ENCODE results near the gene F2RL2.

Gene F2RL2

DNA sequence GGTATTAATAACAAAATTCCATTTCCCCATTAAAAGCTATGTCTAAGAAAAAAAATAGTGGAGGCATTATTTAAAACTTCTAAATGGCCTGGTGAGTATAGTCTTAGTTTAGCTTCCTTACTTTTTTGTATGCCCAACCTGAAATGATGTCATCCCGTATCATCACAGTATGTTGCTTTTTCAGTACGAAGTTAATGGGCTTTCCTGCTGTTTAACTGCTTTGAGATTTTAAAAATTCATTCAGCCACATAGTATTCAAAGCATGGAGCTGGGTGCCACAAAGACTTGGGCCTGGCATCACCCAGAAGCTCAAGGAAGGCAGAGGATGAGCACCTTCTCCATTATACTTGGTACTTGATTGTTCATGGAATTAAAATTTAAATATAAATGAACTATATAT, 7.4 kb downstream of the F2RL2 start (continued):
- TF ChIP-seq GFI1B (tag by site-specific recombination; IDR thresholded peaks at IDR 0.05) (peak; percentile 74; the same call in 1 of the 2 replicates), ZEB2 (tag by site-specific recombination; IDR thresholded peaks at IDR 0.05) (peak; percentile 69; the same call in 1 of the 2 replicates), ZNF423 (tag by site-specific recombination; IDR thresholded peaks at IDR 0.05) (peak; percentile 84; the same call in 1 of the 2 replicates), ZIC2 (tag by site-specific recombination; IDR thresholded peaks at IDR 0.05) (peak; percentile 88), WT1 (tag by site-specific recombination; IDR thresholded peaks at IDR 0.05) (peak; percentile 19; the same call in 1 of the 2 replicates), HOXD13 (CRISPR knock-in tag; IDR thresholded peaks at IDR 0.05; ENCODE audit: borderline replicate concordance) (peak; percentile 77; the same call in 1 of the 2 replicates)
- TF ChIP-seq, protein P1, sequence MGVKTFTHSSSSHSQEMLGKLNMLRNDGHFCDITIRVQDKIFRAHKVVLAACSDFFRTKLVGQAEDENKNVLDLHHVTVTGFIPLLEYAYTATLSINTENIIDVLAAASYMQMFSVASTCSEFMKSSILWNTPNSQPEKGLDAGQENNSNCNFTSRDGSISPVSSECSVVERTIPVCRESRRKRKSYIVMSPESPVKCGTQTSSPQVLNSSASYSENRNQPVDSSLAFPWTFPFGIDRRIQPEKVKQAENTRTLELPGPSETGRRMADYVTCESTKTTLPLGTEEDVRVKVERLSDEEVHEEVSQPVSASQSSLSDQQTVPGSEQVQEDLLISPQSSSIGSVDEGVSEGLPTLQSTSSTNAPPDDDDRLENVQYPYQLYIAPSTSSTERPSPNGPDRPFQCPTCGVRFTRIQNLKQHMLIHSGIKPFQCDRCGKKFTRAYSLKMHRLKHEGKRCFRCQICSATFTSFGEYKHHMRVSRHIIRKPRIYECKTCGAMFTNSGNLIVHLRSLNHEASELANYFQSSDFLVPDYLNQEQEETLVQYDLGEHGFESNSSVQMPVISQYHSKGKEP (tag by site-specific recombination; IDR thresholded peaks at IDR 0.05): no peak

DNA sequence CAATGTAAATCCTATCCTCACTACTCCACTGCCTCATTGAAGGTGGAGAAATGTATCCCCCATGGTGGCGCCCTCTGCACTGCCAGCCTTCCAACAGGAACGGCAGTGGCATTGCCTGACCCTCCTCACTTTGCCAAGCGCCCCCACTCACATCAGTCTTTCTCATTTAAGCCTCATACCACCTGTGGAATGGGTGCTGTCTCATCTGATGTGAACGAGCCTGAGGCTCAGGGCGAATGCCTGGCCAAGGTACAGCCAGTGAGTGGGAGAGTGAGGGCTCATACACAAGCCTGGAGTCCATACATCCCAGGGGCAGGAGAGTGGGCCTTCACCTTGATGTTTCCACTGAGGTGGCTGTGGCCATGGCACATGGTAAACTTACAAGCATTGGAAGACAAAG, 10.3 kb downstream of the F2RL2 start:
- Histone ChIP-seq H3K9me3 (ENCODE audit: control insufficient read depth, insufficient read depth, low read depth, low read length) (no peaks in the 10 kb centered on the region), H3K4me1 (ENCODE audit: control insufficient read depth, insufficient read depth, low read length) (0 out of 2 replicates have a peak, but pooled peaks cover 3% of the 10 kb centered on the region), H3K4me3 (ENCODE audit: low read depth, low read length) (no peak overlapping the region), H3K27ac (ENCODE audit: extremely low read depth, low read depth, low read length) (no peak overlapping the region), H3K36me3 (ENCODE audit: control insufficient read depth in 2 of 2, insufficient read depth in 1 of 2, low read length in 2 of 2) (no peaks in the 10 kb centered on the region)
- POLR2A ChIA-PET: no interaction called here
- TF ChIP-seq WT1 (tag by site-specific recombination; IDR thresholded peaks at IDR 0.05) (no peak), ZNF394 (tag by site-specific recombination; IDR thresholded peaks at IDR 0.05; ENCODE audit: borderline replicate concordance) (no peak), ZNF214 (tag by site-specific recombination; IDR thresholded peaks at IDR 0.05; ENCODE audit: borderline replicate concordance) (no peak), ZNF221 (tag by site-specific recombination; IDR thresholded peaks at IDR 0.05; ENCODE audit: borderline replicate concordance) (no peak), SCRT2 (tag by site-specific recombination; IDR thresholded peaks at IDR 0.05) (peak; percentile 79), SCRT1 (tag by site-specific recombination; IDR thresholded peaks at IDR 0.05; ENCODE audit: borderline replicate concordance) (peak; percentile 71; the same call in 1 of the 2 replicates), ZNF121 (tag by site-specific recombination; IDR thresholded peaks at IDR 0.05) (no peak), GLIS2 (tag by site-specific recombination; IDR thresholded peaks at IDR 0.05) (no peak), ZFP3 (tag by site-specific recombination; IDR thresholded peaks at IDR 0.05; ENCODE audit: low read depth) (no peak)
- TF ChIP-seq, protein P2, sequence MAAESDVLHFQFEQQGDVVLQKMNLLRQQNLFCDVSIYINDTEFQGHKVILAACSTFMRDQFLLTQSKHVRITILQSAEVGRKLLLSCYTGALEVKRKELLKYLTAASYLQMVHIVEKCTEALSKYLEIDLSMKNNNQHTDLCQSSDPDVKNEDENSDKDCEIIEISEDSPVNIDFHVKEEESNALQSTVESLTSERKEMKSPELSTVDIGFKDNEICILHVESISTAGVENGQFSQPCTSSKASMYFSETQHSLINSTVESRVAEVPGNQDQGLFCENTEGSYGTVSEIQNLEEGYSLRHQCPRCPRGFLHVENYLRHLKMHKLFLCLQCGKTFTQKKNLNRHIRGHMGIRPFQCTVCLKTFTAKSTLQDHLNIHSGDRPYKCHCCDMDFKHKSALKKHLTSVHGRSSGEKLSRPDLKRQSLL (tag by site-specific recombination; IDR thresholded peaks at IDR 0.05): no peak
- TF ChIP-seq, protein P3, sequence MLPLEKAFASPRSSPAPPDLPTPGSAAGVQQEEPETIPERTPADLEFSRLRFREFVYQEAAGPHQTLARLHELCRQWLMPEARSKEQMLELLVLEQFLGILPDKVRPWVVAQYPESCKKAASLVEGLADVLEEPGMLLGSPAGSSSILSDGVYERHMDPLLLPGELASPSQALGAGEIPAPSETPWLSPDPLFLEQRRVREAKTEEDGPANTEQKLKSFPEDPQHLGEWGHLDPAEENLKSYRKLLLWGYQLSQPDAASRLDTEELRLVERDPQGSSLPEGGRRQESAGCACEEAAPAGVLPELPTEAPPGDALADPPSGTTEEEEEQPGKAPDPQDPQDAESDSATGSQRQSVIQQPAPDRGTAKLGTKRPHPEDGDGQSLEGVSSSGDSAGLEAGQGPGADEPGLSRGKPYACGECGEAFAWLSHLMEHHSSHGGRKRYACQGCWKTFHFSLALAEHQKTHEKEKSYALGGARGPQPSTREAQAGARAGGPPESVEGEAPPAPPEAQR (tag by site-specific recombination; IDR thresholded peaks at IDR 0.05): no peak
- CTCF ChIA-PET: interaction anchor here (0.9 to 2.8 kb wide), 3 partner anchors 10 to 162 kb away, joined by 3 to 17 read pairs (median 3); no protein-coding TSS in a partner anchor

DNA sequence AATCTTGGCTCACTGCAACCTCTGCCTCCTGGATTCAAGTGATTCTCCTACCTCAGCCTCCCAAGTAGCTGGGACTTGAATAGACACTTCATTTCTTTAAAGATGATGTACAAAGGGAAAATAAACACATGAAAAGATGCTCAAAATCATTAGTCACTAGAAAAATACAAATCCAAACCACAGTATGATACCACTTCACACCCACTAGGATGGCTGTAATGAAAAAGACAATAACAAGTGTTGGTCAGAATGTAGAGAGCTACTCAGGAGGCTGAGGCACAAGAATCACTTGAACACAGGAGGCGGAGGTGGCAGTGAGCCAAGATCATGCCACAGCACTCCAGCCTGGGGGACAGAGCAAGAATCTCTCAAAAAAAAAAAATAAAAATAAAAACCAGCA, 13.0 kb downstream of the F2RL2 start:
- CTCF ChIA-PET: interaction anchor here (1.2 to 2.8 kb wide), 5 partner anchors 8 to 208 kb away, joined by 3 to 17 read pairs (median 6); no protein-coding TSS in a partner anchor
- Histone ChIP-seq H3K4me3 (ENCODE audit: low read depth, low read length) (no peak overlapping the region), H3K36me3 (ENCODE audit: control insufficient read depth in 2 of 2, insufficient read depth in 1 of 2, low read length in 2 of 2) (no peaks in the 10 kb centered on the region), H3K9me3 (ENCODE audit: control insufficient read depth, insufficient read depth, low read depth, low read length) (no peaks in the 10 kb centered on the region), H3K4me1 (ENCODE audit: control insufficient read depth, insufficient read depth, low read length) (no peaks in the 10 kb centered on the region), H3K27ac (ENCODE audit: extremely low read depth, low read depth, low read length) (no peak overlapping the region)
- TF ChIP-seq HOXD13 (CRISPR knock-in tag; IDR thresholded peaks at IDR 0.05; ENCODE audit: borderline replicate concordance) (no peak), ZFHX2 (tag by site-specific recombination; conservative IDR thresholded peaks at IDR 0.05) (0 out of 2 replicates have a peak, but pooled peaks have one; percentile 17), GLIS2 (tag by site-specific recombination; IDR thresholded peaks at IDR 0.05) (no peak)
- TF ChIP-seq, protein P4, sequence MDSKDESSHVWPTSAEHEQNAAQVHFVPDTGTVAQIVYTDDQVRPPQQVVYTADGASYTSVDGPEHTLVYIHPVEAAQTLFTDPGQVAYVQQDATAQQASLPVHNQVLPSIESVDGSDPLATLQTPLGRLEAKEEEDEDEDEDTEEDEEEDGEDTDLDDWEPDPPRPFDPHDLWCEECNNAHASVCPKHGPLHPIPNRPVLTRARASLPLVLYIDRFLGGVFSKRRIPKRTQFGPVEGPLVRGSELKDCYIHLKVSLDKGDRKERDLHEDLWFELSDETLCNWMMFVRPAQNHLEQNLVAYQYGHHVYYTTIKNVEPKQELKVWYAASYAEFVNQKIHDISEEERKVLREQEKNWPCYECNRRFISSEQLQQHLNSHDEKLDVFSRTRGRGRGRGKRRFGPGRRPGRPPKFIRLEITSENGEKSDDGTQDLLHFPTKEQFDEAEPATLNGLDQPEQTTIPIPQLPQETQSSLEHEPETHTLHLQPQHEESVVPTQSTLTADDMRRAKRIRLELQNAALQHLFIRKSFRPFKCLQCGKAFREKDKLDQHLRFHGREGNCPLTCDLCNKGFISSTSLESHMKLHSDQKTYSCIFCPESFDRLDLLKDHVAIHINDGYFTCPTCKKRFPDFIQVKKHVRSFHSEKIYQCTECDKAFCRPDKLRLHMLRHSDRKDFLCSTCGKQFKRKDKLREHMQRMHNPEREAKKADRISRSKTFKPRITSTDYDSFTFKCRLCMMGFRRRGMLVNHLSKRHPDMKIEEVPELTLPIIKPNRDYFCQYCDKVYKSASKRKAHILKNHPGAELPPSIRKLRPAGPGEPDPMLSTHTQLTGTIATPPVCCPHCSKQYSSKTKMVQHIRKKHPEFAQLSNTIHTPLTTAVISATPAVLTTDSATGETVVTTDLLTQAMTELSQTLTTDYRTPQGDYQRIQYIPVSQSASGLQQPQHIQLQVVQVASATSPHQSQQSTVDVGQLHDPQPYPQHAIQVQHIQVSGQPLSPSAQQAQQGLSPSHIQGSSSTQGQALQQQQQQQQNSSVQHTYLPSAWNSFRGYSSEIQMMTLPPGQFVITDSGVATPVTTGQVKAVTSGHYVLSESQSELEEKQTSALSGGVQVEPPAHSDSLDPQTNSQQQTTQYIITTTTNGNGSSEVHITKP (tag by site-specific recombination; IDR thresholded peaks at IDR 0.05): 0 out of 2 replicates have a peak, but pooled peaks have one; percentile 26
- POLR2A ChIA-PET: no interaction called here
